ENCODE measurements around the gene LEFTY1.

GRCh38 chr1:225872075-225872430, 16.9 kb downstream of the LEFTY1 start:
- no peak for TF ChIP-seq POLR2A (IDR thresholded peaks at IDR 0.05; ENCODE audit: low read depth, low read length)
- TF ChIP-seq EZH2 (IDR thresholded peaks at IDR 0.05; ENCODE audit: borderline replicate concordance, low read depth, low read length, severe bottlenecking): no peak
